Panc1 (cell line): ENCODE measurements around the gene GRID1. TPM values are rescaled to one million over a fixed set of nuclear protein-coding genes. Genes with fewer than 3 reads are reported as not detected.

Experiments
- ATAC-seq: fragments of 200-7000 bp; cut with Tn5 transposase; 2 replicates; pipeline ENCODE4 v1.9.1; 2020; ENCODE audit warnings: mild to moderate bottlenecking, moderate library complexity
- BruUV-seq: library from RNA; stranded (reverse); fragments of 400-500 nt; replicated peaks from 2 replicates; lab custom pipeline; 2021; lab: Mats Ljungman, UMichigan
- CTCF ChIA-PET: fragments of 300-600 bp; sonication (Branson Sonifier 250); formaldehyde crosslinking; loops from one replicate; lab custom pipeline; 2022; ENCODE audit warnings: antibody characterized with exemption; lab: Charles Lee
- POLR2A ChIA-PET: fragments of 300-600 bp; sonication (Branson Sonifier 250); formaldehyde crosslinking; loops from one replicate; lab custom pipeline; 2022; ENCODE audit warnings: antibody characterized with exemption; lab: Charles Lee
- DNase-seq: peaks from one replicate; pipeline ENCODE4 v3.0.0-alpha.2; 2010; ENCODE audit warnings: low read depth, low spot score
- H3K27ac ChIP-seq: 2 replicates; pipeline ENCODE4 v1.5.1; 2011; ENCODE audit warnings: mild to moderate bottlenecking, low read length, inconsistent platforms
- H3K27me3 ChIP-seq: fragments of 200-500 bp; sonication (Bioruptor generic); 2 replicates; pipeline ENCODE4 v1.6.0; 2014; ENCODE audit warnings: low read length, inconsistent platforms; ENCODE audit not compliant: control insufficient read depth, insufficient read depth
- H3K36me3 ChIP-seq: fragments of 200-500 bp; sonication (Bioruptor generic); 2 replicates; pipeline ENCODE4 v1.5.1; 2014; ENCODE audit warnings: inconsistent platforms, mild to moderate bottlenecking, low read length, moderate library complexity; ENCODE audit not compliant: control insufficient read depth, insufficient read depth
- H3K4me1 ChIP-seq: 2 replicates; pipeline ENCODE4 v1.5.1; 2011; ENCODE audit warnings: inconsistent platforms, mild to moderate bottlenecking, low read length, moderate library complexity; ENCODE audit not compliant: control insufficient read depth, insufficient read depth
- H3K4me3 ChIP-seq, 2 experiments: 2 replicates each; pipeline ENCODE4 v1.5.1; 2011 to 2012; ENCODE audit warnings: low read depth in 2 of 2, low read length in 2 of 2, mild to moderate bottlenecking in 2 of 2, inconsistent platforms in 1 of 2, moderate library complexity in 1 of 2
- H3K9me3 ChIP-seq: fragments of 200-500 bp; sonication (Bioruptor generic); 2 replicates; pipeline ENCODE4 v1.5.1; 2014; ENCODE audit warnings: low read depth, mild to moderate bottlenecking, inconsistent platforms, low read length, moderate library complexity; ENCODE audit not compliant: control insufficient read depth, insufficient read depth
- POLR2AphosphoS5 ChIP-seq: IDR thresholded peaks from 2 replicates; pipeline ENCODE4 v1.6.1; 2012; ENCODE audit warnings: mild to moderate bottlenecking, low read depth, low read length, moderate library complexity
- REST ChIP-seq, 2 experiments: IDR thresholded peaks; 2 replicates each; pipeline ENCODE4 v1.6.1; 2011 to 2012; ENCODE audit warnings: low read depth in 2 of 2, control low read depth in 1 of 2, low read length in 1 of 2, mild to moderate bottlenecking in 1 of 2, moderate library complexity in 1 of 2; ENCODE audit not compliant: insufficient read depth in 1 of 2
- SIN3A ChIP-seq: IDR thresholded peaks from 2 replicates; pipeline ENCODE4 v1.6.1; 2012; ENCODE audit warnings: low read depth, mild to moderate bottlenecking, low read length, moderate library complexity, borderline replicate concordance; ENCODE audit not compliant: insufficient read depth
- TCF7L2 ChIP-seq: IDR thresholded peaks from 2 replicates; pipeline ENCODE4 v1.6.1; 2011; ENCODE audit warnings: mild to moderate bottlenecking, low read depth, low read length, inconsistent platforms
- in situ Hi-C: cut with HindIII; loops from 2 replicates; pipeline ENCODE4 v1.10.0; 2016; ENCODE audit warnings: low sequenced_read_pairs, low pct_unique_long_range_greater_than_20kb
- intact Hi-C: fragments of 100-400 bp; cut with micrococcal nuclease; formaldehyde crosslinking; loops from one replicate; pipeline ENCODE4 v1.10.0; 2022; ENCODE audit not compliant: unreplicated experiment
- total RNA-seq: library from RNA; stranded (reverse); gene quantifications from one replicate; pipeline ENCODE4 v1.2.1, GENCODE V29; 2021; ENCODE audit not compliant: unreplicated experiment
- TF ChIP-seq, protein P1 (sequence below): fragments of 450-650 bp; IDR thresholded peaks from 2 replicates; pipeline ENCODE4 v1.5.1; 2017; ENCODE audit warnings: mild to moderate bottlenecking

Gene GRID1
- total RNA-seq, 1 experiment from 2014 or later, result 2.3 TPM

GRCh38 chr10:85622425-85622824 is 744.2 kb downstream of the GRID1 start:
- intact Hi-C loops (no loop called here), in situ Hi-C loops (no loop called here)
- ATAC-seq (no peak), DNase-seq (no peak)
- BruUV-seq, result no TSS peak
- ChIA-PET CTCF (no interaction called here), POLR2A (no interaction called here)
- Histone ChIP-seq H3K9me3 (no peaks in the 10 kb centered on the region), H3K4me3 (no peak overlapping the region), H3K27me3 (no peaks in the 10 kb centered on the region), H3K27ac (no peak overlapping the region), H3K4me1 (no peaks in the 10 kb centered on the region), H3K36me3 (no peaks in the 10 kb centered on the region)
- TF ChIP-seq TCF7L2 (no peak), POLR2AphosphoS5 (no peak), SIN3A (no peak), REST (IDR thresholded peaks at IDR 0.05; ENCODE audit: insufficient read depth in 1 of 2, low read depth in 2 of 2, low read length in 1 of 2) (no peak)
- TF ChIP-seq, protein P1, sequence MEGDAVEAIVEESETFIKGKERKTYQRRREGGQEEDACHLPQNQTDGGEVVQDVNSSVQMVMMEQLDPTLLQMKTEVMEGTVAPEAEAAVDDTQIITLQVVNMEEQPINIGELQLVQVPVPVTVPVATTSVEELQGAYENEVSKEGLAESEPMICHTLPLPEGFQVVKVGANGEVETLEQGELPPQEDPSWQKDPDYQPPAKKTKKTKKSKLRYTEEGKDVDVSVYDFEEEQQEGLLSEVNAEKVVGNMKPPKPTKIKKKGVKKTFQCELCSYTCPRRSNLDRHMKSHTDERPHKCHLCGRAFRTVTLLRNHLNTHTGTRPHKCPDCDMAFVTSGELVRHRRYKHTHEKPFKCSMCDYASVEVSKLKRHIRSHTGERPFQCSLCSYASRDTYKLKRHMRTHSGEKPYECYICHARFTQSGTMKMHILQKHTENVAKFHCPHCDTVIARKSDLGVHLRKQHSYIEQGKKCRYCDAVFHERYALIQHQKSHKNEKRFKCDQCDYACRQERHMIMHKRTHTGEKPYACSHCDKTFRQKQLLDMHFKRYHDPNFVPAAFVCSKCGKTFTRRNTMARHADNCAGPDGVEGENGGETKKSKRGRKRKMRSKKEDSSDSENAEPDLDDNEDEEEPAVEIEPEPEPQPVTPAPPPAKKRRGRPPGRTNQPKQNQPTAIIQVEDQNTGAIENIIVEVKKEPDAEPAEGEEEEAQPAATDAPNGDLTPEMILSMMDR, result no peak

DNA sequence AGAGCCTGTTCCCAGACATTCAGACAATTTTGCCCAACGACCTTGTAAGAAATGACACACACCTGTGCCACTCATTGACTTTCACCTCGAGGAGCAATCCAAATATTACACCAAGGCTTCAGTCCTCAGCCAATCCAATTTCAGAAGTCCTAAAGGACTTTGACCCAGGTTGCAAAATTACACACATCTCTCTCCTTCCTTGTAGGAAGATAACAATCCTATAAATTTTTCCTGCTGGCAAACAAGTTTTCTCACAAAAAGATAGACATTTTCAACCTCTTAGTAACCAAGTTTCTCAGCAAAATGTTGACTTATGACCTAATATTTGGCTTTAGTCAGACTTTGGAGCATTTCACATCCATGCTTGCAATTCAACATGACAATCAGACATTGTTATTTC is 745.0 kb downstream of the GRID1 start:
- Histone ChIP-seq H3K27me3 (no peaks in the 10 kb centered on the region), H3K4me1 (no peaks in the 10 kb centered on the region), H3K4me3 (no peak overlapping the region), H3K36me3 (no peaks in the 10 kb centered on the region), H3K27ac (no peak overlapping the region), H3K9me3 (no peaks in the 10 kb centered on the region)
- ATAC-seq (no peak), DNase-seq (no peak)
- no peak for TF ChIP-seq REST (IDR thresholded peaks at IDR 0.05; ENCODE audit: insufficient read depth in 1 of 2, low read depth in 2 of 2, low read length in 1 of 2)
- TF ChIP-seq SIN3A, result no peak
- no peak for TF ChIP-seq POLR2AphosphoS5
- TF ChIP-seq TCF7L2, result no peak
- TF ChIP-seq, protein P1, result no peak
- BruUV-seq, result no TSS peak
- intact Hi-C loops, result no loop called here
- ChIA-PET CTCF (no interaction called here), POLR2A (no interaction called here)
- in situ Hi-C loops, result no loop called here
